GM19438 (cell line): ENCODE measurements around the gene TOMM6.

Experiments
- ATAC-seq: cut with Tn5 transposase; IDR thresholded peaks from one replicate; pipeline ENCODE4 v1.9.1; 2021; ENCODE audit warnings: low read depth; ENCODE audit not compliant: unreplicated experiment

The TOMM6 gene

DNA sequence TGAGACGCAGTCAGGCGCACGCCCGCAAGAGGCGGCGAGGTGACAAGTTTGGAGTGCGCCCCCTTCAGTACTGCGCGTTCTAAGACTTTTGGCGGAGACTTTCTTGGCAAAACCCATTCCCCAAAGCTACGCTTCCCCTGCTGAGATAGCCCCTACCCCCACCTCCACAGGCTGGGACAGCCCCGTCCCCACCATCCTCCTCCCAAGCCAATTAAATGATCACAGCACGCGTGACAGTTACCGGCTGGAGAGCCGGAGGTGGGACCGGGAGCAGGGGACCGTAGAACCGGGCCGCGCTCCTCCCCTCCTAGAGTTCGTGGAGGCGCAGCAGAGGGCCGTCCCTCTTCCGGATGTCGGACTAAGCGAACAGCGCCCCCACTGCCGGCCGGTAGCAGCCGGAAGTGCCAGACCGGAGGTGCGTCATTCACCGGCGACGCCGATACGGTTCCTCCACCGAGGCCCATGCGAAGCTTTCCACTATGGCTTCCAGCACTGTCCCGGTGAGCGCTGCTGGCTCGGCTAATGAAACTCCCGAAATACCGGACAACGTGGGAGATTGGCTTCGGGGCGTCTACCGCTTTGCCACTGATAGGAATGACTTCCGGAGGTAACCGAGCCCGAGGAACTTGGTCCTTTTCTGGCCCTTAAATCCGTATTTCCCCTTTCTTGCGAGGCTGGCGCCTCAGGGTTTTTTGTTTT, at the start of gene TOMM6:
TOMM6 (plus strand) TSS at position 476 of the 699 bp plus-strand sequence; CDS start at position 480, 4 bp downstream.
- ATAC-seq: peak; percentile 77

DNA sequence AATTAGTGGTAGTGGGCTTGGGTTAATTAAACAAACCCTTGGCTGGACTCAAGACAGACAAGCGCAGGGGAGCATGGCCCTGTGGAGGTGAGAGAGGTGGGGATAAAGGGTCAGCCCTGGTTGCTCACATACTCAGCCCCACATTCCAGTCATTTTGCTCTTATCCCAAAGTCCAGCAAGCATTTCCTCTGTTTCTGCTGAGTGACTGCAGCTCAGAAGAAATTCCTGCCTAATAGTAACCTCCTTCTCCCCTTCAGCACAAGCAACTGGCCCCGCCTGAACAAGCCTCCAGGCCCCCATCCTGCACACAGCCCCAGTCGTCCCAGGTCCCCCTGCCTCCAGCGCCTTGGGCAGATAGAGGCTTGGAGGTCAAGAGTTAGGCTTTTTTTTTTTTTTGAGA, 48.5 kb upstream of the TOMM6 start:
- no peak for ATAC-seq

DNA sequence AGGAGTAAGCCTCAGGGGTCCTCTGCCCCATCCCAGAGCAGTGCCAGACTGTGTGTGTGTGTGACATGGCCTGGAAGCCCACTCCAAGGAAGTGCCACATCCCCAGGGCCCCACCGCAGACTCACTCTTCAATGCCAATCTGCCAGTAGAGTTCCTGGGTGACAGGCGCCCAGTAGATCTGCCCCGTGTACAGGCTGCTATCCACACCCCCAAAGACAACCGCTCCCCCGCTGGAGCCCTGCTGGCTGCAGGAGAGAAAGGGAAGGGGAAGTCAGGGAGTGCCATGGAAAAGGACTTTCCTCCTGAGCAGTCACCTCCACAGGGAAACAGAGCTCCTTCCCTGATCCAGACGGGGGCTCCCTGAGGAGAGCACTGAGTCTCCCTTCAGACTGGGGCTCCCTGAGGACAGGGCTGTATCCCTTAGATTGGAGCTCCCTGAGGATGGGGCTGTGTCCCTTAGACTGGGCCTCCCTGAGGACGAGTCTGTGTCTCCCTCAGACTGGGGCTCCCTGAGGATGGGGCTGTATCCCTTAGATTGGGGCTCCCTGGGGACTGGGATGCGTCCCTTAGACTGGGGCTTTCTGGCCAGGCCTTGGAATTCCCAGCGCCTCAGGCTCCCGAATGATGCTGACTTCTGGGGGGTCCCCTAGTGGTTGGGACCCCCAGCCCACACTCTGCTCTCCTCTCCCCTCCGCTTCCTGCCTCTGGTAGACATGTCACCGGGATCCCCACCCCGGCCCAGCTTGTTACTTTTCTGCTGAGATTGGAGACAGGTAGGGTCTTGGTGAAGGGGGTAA, 46.9 kb upstream of the TOMM6 start:
- ATAC-seq: no peak

DNA sequence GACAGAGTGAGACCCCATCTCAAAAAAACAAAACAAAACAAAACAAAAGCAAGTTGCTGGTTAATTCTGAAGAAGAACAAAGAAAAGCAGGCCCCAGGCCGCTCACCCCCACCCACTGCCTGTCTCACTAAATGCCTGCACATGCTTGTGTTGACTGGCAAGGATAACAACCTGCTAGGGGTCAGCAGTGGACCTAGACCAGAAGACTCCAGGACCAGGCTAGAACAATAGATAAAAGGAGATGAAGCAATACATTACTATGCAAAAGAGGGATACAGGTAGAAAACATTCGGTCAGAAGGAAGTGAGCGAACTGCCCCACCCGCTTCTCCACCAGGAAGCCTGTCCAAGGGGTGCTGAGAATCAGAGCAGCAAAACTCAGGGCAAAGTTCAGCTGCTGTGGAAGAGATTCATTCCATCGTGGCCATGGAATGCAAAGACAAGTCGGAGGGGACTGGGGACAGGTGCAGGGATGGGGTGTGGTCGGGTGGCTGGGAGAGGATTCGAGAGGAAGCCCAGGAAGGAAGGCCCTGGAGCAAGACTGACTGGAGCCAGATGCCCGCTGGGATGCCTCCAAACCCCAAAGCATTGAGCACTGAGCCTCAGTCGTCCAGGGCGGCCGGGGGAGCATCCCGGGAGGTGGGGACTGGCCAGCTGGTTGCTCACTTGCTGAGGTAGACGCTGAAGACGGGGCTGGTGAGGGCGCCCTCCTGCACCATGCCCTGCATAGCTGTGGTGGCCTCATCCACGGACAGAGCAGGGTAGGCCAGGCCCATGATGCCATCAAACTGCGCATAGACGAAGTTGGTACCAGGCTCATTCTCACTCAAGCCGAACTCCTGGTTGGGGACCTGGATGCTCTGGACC, 45.6 kb upstream of the TOMM6 start:
- ATAC-seq: no peak

DNA sequence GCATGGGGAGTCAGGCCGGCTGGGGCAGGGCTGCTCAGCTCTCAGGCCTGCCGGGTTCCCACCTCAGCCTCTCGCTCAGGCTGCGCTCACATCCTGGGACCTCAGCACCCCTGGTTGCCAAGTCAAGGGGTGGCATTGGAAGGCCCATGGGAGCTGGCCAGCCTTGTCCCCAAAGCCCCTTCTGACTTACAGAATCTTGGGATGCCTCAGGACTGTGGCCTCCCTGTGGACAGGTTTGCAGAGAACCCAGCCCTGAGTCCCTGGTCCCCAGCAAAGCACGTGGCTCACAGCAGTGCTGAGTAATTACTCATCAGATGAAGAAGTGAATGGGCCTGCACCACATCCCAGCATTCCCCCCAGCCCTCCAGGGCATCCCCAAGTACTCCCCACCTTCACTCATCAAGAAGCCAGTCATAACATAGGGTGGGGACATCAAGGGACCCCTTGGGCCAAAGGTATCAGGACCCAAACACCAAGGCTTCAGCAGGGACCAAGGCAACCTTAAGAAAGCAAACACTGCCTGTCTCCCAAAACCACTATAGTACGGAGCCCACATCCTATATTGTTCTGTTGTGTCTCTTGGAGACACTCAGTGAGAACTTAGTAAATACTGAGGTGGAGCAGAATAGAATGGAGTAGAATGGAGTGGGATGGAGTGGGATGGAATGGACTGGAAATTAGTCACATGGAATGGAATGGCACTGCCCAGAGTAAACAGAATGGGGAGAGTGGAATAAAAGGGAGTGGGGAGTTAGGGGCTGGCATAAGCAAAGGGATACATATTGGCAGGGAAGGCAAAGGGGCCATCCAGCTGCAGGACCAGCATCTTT, 43.9 kb upstream of the TOMM6 start:
- no peak for ATAC-seq

DNA sequence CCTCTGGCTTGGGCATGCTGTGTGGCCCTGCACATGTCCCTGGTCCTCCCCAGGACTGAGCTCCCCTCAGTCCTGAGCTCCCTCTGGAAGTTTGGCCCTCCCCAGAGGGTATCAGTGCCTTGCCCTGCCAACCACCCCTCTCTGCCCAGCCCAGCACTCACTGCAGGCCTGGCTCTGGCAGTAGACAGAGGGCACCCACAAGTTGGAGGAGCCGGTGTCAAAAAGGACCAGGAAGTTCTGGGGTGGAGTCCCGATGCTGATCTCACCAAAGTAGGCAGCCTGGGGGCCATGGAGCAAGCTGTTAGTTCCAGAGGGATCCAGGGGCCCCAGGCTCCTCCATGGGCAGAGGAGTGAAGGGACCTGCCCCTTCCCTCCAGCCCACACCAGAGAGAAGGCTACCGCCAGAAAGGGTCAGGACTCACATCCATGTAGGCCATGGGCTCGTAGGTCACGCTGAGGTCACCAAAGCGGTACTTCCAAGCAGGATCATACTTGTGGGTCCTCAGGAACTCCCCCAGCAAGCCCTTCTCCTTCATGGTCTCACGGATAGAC, 43.2 kb upstream of the TOMM6 start:
- no peak for ATAC-seq

DNA sequence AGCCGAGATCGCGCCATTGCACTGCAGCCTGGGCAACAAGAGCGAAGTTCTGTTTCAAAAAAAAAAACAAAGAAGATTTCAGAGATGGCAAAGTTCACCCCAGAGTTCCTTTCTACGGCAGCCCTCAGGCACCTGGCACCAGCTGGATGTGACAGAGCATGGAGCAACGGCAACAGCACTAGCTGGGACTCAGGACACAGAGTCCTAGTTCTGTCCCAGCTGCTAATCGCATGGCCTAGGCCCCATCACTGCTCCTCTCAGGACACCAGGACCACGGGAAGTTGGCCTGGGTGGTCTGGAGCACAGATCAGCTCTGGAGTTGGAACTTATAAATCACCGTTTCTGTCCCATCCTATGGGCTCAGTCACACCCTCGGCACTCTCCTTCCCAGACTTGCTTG, 41.4 kb upstream of the TOMM6 start:
- ATAC-seq: no peak

DNA sequence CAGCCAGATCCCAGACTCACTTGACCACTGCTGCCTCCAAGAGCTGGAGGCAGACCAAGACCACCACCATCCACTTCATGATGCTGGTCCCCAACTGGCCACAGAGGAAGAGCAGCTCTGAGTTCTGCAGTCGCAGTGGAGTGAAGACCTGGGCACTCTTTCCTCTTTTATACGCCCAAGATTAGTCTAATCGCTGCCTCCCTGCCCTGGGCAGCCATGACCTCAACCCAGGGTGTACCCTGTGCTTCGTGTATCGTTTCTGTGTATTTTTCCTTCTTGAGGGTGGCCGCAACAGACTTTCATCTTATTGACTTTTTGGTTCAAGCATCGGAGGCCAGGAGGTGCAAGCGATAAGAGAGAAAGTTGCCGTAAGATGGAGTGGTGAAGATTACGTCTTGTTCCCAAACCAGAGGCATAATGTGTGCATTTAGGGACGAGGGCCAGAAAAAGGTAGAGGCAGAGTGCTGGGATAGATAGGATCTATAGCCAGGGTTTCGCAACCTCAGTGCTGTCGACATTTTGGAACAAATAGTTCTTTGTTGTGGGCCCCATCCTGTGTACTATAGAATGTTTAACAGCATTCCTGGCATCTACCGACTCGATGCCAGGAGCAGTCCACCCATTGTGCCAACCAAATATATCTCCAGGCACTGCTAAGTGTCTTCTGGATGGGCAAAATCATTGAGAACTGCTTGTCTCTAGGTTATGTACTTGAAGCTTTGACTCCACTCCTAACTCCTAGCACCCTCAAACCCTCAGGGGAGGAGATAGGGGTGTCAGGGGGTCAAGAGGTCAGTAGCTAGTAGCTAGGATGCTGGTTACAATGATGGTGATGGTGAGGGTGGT, 40.0 kb upstream of the TOMM6 start, which contains the start of gene PGC:
PGC (minus strand) TSS at position 142 of the 846 bp plus-strand sequence; CDS start at position 79, 63 bp downstream.
- no peak for ATAC-seq

DNA sequence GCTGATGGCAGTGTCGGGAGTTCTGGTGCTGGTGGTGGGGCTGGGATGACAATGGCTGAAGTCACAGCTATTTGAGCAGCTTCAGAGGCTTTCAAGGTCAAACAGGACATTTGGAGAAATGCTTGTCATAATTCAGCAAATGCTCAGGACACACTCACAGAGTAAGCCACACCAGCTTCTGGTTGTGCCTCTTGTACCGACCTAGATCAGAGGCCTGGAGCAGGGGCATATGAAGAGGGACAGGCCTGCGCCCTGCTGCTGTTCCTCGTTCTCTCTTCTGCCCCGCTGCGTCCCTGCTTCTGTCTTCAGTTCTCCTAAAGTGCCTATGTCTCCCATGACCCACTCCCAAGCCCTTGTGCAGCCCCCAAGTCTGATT, 39.4 kb upstream of the TOMM6 start:
- no peak for ATAC-seq

DNA sequence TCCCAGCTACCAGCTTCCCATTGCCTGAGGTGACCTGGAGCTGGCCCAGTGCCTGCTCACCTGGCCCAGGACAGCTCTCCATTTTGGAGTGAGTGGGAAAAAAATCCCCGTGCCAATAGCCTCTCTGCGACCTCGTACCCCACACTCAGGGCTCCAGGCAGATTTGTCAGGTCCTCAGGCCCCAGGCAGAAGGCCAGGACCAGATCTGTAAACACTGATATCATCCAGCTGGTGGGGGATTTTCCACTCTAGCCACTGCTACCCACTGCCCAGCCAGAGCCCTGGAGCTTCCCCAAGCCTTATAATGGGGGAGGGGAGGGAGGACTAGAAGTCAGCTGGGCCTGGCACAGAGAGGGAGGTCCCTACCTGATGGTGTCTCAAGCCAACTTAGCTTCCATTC, 39.0 kb upstream of the TOMM6 start:
- ATAC-seq: no peak

DNA sequence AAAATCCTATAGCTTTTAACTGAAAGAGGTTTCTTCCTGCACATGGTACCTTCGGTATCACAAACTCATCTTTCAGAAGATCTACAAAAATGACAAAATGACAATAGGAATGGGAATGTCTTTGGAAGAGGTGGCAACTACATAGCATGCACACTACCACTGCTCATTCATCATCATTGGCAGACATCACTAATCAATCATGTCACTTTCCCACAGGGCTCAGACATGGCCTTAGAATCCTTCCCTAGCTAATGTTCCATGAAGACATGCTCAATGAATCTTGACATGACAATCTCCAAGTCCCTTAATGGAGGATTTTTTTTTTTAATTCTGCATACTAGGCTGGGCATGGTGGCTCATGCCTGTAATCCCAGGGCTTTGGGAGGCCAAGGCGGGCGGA, 37.1 kb upstream of the TOMM6 start:
- ATAC-seq: no peak

DNA sequence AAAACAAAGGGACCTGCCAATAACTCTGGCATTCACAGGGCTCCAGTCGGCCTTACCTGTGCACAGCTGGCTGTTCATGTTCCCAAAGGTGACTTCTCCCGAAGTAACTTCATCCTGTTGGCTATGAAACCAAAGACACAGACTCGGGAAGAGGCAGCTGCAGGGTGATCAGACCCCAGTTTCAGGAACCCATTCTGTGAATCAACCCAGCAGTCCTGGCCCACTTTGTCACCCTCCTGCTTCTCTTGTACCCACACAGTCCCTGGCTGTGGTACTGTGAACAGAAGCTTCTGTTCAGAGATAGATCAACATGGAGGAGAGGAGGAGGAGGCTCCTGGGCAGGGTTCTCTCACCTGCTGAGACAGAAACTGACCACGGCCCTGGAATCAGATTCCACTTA, 31.6 kb upstream of the TOMM6 start:
- no peak for ATAC-seq

DNA sequence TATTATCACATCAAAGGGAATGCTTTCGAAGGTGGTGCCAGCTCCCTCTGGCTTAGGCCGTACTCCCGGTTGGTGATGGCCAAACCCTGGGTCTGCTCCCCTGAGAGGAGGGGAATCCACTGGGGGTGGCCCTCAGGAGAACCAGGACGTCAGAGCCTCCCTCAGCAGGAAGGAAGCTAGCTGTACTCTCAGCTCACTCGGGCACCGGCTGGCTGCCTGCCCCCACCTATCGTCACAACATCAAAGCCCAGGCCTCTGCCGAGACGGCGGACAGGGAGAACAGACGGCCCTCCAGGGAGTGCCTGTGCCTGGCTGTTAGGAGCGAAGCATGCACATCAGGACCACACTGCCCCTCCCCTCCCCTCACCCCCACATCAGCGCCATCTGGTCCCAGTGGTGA, 31.1 kb upstream of the TOMM6 start:
- ATAC-seq: no peak

DNA sequence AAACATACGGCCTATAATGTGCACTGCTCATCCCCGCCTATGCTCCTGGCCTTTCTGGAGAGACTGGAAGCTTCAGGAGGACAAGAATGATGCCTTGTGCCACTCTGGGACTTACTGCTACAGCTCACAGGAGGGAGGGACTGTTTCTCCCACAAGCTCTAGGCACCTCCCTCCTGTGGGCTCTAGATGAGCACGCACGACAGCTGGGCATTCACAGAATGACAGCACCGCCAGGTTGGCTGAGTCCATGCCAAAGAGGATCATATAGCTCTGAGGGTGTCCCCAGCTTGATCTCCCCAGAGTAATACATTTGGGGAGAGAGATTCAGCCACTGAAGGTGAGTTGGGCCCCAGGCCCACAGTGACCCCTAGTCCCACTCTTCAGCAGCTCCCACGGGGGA, 30.2 kb upstream of the TOMM6 start:
- no peak for ATAC-seq

DNA sequence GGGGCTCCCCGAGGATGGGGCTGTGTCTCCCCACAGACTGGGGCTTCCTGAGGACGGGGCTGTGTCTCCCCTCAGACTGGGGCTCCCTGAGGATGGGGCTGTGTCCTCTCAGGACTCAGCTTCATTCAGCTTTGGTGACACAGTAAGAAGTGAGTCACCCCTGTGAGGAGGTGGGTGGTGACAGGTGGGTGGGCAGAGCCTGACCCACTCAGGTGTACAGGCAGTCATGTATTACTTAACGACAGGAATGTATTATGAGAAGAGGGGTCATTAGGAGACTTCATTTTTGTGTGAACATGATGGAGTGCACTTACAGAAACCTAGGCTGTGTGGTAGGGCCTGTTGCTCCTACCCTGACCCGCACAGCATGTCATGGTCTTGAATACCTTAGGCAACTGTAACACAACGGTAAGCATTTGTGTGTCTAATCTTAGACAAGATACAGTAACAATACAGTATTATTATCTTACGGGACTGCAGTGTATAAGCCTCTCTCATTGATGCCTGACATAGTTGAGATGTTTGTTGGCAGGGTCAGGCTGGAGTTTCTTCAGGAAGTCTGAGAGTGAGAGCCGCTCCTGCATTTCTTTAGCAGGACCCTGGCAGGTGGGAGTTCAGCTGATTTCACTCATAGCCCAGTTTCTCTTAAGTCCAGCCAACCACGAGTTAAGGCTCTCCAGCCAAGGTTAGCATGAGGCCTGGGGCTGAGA, 29.4 kb upstream of the TOMM6 start:
- ATAC-seq: no peak

DNA sequence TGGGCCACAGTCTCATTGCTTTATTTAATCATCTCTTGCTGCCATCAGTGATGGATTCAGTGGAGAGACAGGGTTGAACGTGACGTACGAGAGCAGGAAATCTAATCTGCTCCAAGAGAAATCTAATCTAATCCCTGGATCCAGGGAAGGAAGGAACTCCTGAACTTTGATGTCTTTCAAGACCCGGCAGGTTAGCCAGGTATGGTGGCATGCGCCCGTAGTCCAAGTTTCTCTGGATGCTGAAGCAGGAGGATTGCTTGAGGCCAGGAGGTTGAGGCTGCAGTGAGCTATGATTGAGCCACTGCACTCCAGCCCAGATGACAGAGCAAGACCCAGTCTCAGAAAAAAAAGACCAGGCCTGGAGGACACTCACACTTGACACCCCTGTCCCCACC, 28.9 kb upstream of the TOMM6 start:
- no peak for ATAC-seq

DNA sequence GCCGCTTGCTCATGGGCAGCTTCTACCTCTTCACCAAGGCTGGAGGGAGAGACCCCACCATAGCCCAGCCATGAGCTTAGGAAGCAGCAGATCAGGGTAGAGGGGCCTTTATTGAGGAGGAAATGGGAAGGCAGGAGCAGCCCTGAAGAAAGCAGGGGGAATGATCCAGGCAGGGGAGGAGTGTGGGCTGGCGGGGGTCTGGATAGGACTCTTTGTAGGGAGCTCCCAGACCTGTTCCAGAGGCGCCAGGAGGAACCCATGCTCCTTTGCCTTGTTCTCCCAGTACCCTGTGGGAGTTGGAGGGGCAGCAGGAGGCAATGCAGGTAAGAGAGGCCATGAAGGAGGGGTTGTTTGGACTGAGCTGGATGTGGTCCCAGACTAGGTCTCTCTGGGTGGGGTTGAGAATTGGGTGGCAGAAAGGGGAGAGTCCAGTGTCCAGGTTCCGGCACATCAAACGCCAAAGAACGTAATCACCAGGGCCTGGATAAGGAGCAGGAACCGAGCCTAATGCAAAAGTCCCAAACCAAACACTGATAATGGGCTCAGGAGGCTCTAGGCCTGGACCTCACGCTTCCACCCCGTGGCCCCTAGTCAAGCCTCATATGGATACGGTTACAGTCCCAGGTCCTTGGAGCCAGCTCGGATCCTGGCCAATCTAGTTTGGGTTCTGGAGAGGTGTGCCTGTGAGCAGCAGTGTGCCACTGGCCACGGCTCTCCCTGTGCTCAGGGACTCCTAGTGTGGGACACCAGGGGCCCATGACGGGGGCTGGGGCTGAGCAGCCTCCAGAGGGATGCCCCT, 28.2 kb upstream of the TOMM6 start:
- no peak for ATAC-seq
